ENCODE data around the gene ARHGAP8. TPM values are rescaled to one million over a fixed set of nuclear protein-coding genes. Genes with fewer than 3 reads are reported as not detected.

Gene ARHGAP8
- total RNA-seq, 1 donor from 2014 or later: 0.25 TPM

- H3K36me3 Mint-ChIP-seq (ENCODE audit: low read depth): no peaks in the 10 kb centered on the region
- H3K4me1 Mint-ChIP-seq (ENCODE audit: low read depth): peaks cover 12% of the 10 kb centered on the region
- no peak overlapping the region for H3K27ac Mint-ChIP-seq (ENCODE audit: unreplicated experiment)
- no peaks in the 10 kb centered on the region for H3K27me3 Mint-ChIP-seq (ENCODE audit: low read depth)
- H3K4me3 Mint-ChIP-seq (ENCODE audit: unreplicated experiment): no peak overlapping the region
- no peaks in the 10 kb centered on the region for H3K9me3 Mint-ChIP-seq (ENCODE audit: low read depth)
- no peak for TF ChIP-seq CTCF (IDR thresholded peaks at IDR 0.05)
- DNase-seq (ENCODE audit: low spot score): peak; percentile 86
Observed at GRCh38 chr22:44707178-44707577, 45.2 kb upstream of the ARHGAP8 start.

GRCh38 chr22:44707752-44708151, 44.6 kb upstream of the ARHGAP8 start:
- TF ChIP-seq CTCF (IDR thresholded peaks at IDR 0.05): no peak
- H3K27ac Mint-ChIP-seq (ENCODE audit: unreplicated experiment): no peak overlapping the region
- no peaks in the 10 kb centered on the region for H3K9me3 Mint-ChIP-seq (ENCODE audit: low read depth)
- no peaks in the 10 kb centered on the region for H3K36me3 Mint-ChIP-seq (ENCODE audit: low read depth)
- H3K4me1 Mint-ChIP-seq (ENCODE audit: low read depth): peaks cover 11% of the 10 kb centered on the region
- DNase-seq (ENCODE audit: low spot score): no peak
- no peaks in the 10 kb centered on the region for H3K27me3 Mint-ChIP-seq (ENCODE audit: low read depth)
- H3K4me3 Mint-ChIP-seq (ENCODE audit: unreplicated experiment): no peak overlapping the region

- TF ChIP-seq CTCF (IDR thresholded peaks at IDR 0.05): no peak
- H3K4me1 Mint-ChIP-seq (ENCODE audit: low read depth): no peaks in the 10 kb centered on the region
- no peak overlapping the region for H3K27ac Mint-ChIP-seq (ENCODE audit: unreplicated experiment)
- H3K27me3 Mint-ChIP-seq (ENCODE audit: low read depth): no peaks in the 10 kb centered on the region
- DNase-seq (ENCODE audit: low spot score): no peak
- no peak overlapping the region for H3K4me3 Mint-ChIP-seq (ENCODE audit: unreplicated experiment)
- no peaks in the 10 kb centered on the region for H3K9me3 Mint-ChIP-seq (ENCODE audit: low read depth)
- no peaks in the 10 kb centered on the region for H3K36me3 Mint-ChIP-seq (ENCODE audit: low read depth)
Observed at GRCh38 chr22:44709881-44710392, 42.4 kb upstream of the ARHGAP8 start.

- TF ChIP-seq CTCF (IDR thresholded peaks at IDR 0.05): no peak
- Mint-ChIP-seq H3K27me3 (ENCODE audit: low read depth) (no peaks in the 10 kb centered on the region), H3K36me3 (ENCODE audit: low read depth) (no peaks in the 10 kb centered on the region), H3K4me3 (ENCODE audit: unreplicated experiment) (no peak overlapping the region), H3K27ac (ENCODE audit: unreplicated experiment) (no peak overlapping the region), H3K9me3 (ENCODE audit: low read depth) (no peaks in the 10 kb centered on the region), H3K4me1 (ENCODE audit: low read depth) (no peaks in the 10 kb centered on the region)
- DNase-seq (ENCODE audit: low spot score): no peak
Observed at GRCh38 chr22:44710474-44711240, 41.7 kb upstream of the ARHGAP8 start.

- no peak for TF ChIP-seq CTCF (IDR thresholded peaks at IDR 0.05)
- Mint-ChIP-seq H3K27me3 (ENCODE audit: low read depth) (no peaks in the 10 kb centered on the region), H3K27ac (ENCODE audit: unreplicated experiment) (no peak overlapping the region)
Observed at GRCh38 chr22:44711241-44711560, 41.2 kb upstream of the ARHGAP8 start.

More at GRCh38 chr22:44711241-44711560, 41.2 kb upstream of the ARHGAP8 start:
- Mint-ChIP-seq H3K9me3 (ENCODE audit: low read depth) (no peaks in the 10 kb centered on the region), H3K4me1 (ENCODE audit: low read depth) (no peaks in the 10 kb centered on the region), H3K36me3 (ENCODE audit: low read depth) (no peaks in the 10 kb centered on the region), H3K4me3 (ENCODE audit: unreplicated experiment) (no peak overlapping the region)
- no peak for DNase-seq (ENCODE audit: low spot score)

Measured in chondrocyte (in vitro differentiated cells).